IMR-90 (cell line): ENCODE measurements around the gene NAPG. TPM values are rescaled to one million over a fixed set of nuclear protein-coding genes. Genes with fewer than 3 reads are reported as not detected.

Source experiments
- ATAC-seq: fragments of 200-7000 bp; cut with Tn5 transposase; 2 replicates; pipeline ENCODE4 v1.9.1; 2020; ENCODE audit warnings: low read depth, mild to moderate bottlenecking, moderate library complexity
- BruUV-seq: library from RNA; stranded (reverse); fragments of 400-500 nt; replicated peaks from 2 replicates; lab custom pipeline; 2021; lab: Mats Ljungman, UMichigan
- CTCF ChIA-PET: fragments of 300-600 bp; formaldehyde crosslinking; extraction: SDS; loops from one replicate; lab custom pipeline; 2021; ENCODE audit warnings: antibody characterized with exemption; lab: Yijun Ruan, JAX
- POLR2A ChIA-PET: fragments of 300-600 bp; sonication (Branson Sonifier 250); formaldehyde crosslinking; loops from one replicate; lab custom pipeline; 2022; ENCODE audit warnings: antibody characterized with exemption; ENCODE audit not compliant: unreplicated experiment; lab: Charles Lee
- DNase-seq: peaks from one replicate; pipeline ENCODE4 v3.0.0; 2013
- H2AFZ ChIP-seq: replicated peaks from 2 replicates; pipeline ENCODE3; 2013; ENCODE audit warnings: low read length, mild to moderate bottlenecking; ENCODE audit not compliant: poor library complexity
- H2AK5ac ChIP-seq: 2 replicates; pipeline ENCODE4 v1.6.1; 2013; ENCODE audit warnings: low read depth, low read length, inconsistent platforms
- H2AK9ac ChIP-seq: replicated peaks from 2 replicates; pipeline ENCODE3; 2013; ENCODE audit warnings: mild to moderate bottlenecking, low read depth, low read length, moderate library complexity; ENCODE audit not compliant: poor library complexity
- H2BK120ac ChIP-seq: 2 replicates; pipeline ENCODE4 v1.6.1; 2013; ENCODE audit warnings: low read depth, low read length, inconsistent platforms
- H2BK15ac ChIP-seq: 3 replicates; pipeline ENCODE4 v1.6.1; 2013; ENCODE audit warnings: low read depth, low read length, inconsistent platforms
- H2BK20ac ChIP-seq: 2 replicates; pipeline ENCODE4 v1.6.1; 2013; ENCODE audit warnings: low read depth, mild to moderate bottlenecking, inconsistent platforms, low read length, moderate library complexity
- H2BK5ac ChIP-seq: 2 replicates; pipeline ENCODE4 v1.6.1; 2013; ENCODE audit warnings: mild to moderate bottlenecking, low read depth, low read length, inconsistent platforms; ENCODE audit not compliant: poor library complexity, severe bottlenecking
- H3K14ac ChIP-seq: replicated peaks from 2 replicates; pipeline ENCODE4 v1.6.1; 2013; ENCODE audit warnings: low read depth, low read length, inconsistent platforms
- H3K18ac ChIP-seq: 2 replicates; pipeline ENCODE4 v1.6.1; 2013; ENCODE audit warnings: low read depth, low read length, control low read depth
- H3K23ac ChIP-seq: 2 replicates; pipeline ENCODE4 v1.6.1; 2013; ENCODE audit warnings: low read depth, low read length, inconsistent platforms
- H3K27ac ChIP-seq: 2 replicates; pipeline ENCODE4 v1.5.1; 2013; ENCODE audit warnings: mild to moderate bottlenecking, control low read depth, low read length; ENCODE audit not compliant: insufficient read depth
- H3K27me3 ChIP-seq: 2 replicates; pipeline ENCODE4 v1.6.1; 2013; ENCODE audit warnings: low read length; ENCODE audit not compliant: control insufficient read depth, insufficient read depth
- H3K36me3 ChIP-seq: 2 replicates; pipeline ENCODE4 v1.6.1; 2013; ENCODE audit warnings: low read length, mixed read lengths; ENCODE audit not compliant: control insufficient read depth, insufficient read depth
- H3K4ac ChIP-seq: 2 replicates; pipeline ENCODE4 v1.6.1; 2013; ENCODE audit warnings: low read depth, low read length, inconsistent platforms
- H3K4me1 ChIP-seq: 2 replicates; pipeline ENCODE4 v1.6.1; 2013; ENCODE audit warnings: low read length, mixed read lengths; ENCODE audit not compliant: control insufficient read depth, insufficient read depth
- H3K4me2 ChIP-seq: 2 replicates; pipeline ENCODE4 v1.6.1; 2013; ENCODE audit warnings: low read depth, mild to moderate bottlenecking, control low read depth, low read length, moderate library complexity
- H3K4me3 ChIP-seq: 2 replicates; pipeline ENCODE4 v1.5.1; 2013; ENCODE audit warnings: low read depth, mild to moderate bottlenecking, control low read depth, low read length, moderate library complexity; ENCODE audit not compliant: insufficient read depth
- H3K56ac ChIP-seq: 2 replicates; pipeline ENCODE4 v1.6.1; 2013; ENCODE audit warnings: low read length, inconsistent platforms; ENCODE audit not compliant: insufficient read depth; ENCODE audit errors: extremely low read depth
- H3K79me1 ChIP-seq, 2 experiments: 2 replicates each; pipeline ENCODE4 v1.6.1; 2013; ENCODE audit warnings: low read length in 2 of 2, inconsistent platforms in 1 of 2, low read depth in 1 of 2
- H3K9ac ChIP-seq: 2 replicates; pipeline ENCODE4 v1.6.1; 2013; ENCODE audit warnings: low read depth, low read length, control low read depth
- H3K9me1 ChIP-seq: 2 replicates; pipeline ENCODE4 v1.6.1; 2013; ENCODE audit warnings: low read length, inconsistent platforms; ENCODE audit not compliant: insufficient read depth
- H3K9me3 ChIP-seq: 2 replicates; pipeline ENCODE4 v1.6.1; 2013; ENCODE audit warnings: low read length; ENCODE audit not compliant: control insufficient read depth, insufficient read depth
- H4K20me1 ChIP-seq: 2 replicates; pipeline ENCODE4 v1.6.1; 2013; ENCODE audit warnings: low read length, inconsistent platforms; ENCODE audit not compliant: insufficient read depth
- H4K5ac ChIP-seq: 2 replicates; pipeline ENCODE4 v1.6.1; 2013; ENCODE audit warnings: mild to moderate bottlenecking, low read depth, low read length, control low read depth
- H4K8ac ChIP-seq, 2 experiments: 2 replicates each; pipeline ENCODE4 v1.6.1; 2013; ENCODE audit warnings: low read depth in 2 of 2, low read length in 2 of 2, control low read depth in 1 of 2, inconsistent platforms in 1 of 2
- H4K91ac ChIP-seq: 2 replicates; pipeline ENCODE4 v1.6.1; 2013; ENCODE audit warnings: low read depth, low read length, inconsistent platforms; ENCODE audit not compliant: insufficient read depth
- BHLHE40 ChIP-seq: fragments of 150-350 bp; IDR thresholded peaks from 2 replicates; pipeline ENCODE4 v1.6.1; 2016; ENCODE audit warnings: mild to moderate bottlenecking, low read depth, low read length
- CEBPB ChIP-seq: IDR thresholded peaks from 2 replicates; pipeline ENCODE4 v1.6.1; 2012; ENCODE audit warnings: low read depth, low read length, improper control_type of control experiment
- CHD1 ChIP-seq: IDR thresholded peaks from 2 replicates; pipeline ENCODE4 v1.6.1; 2012; ENCODE audit warnings: low read depth, low read length, improper control_type of control experiment
- FOS ChIP-seq: fragments of 150-350 bp; IDR thresholded peaks from 2 replicates; pipeline ENCODE4 v1.6.1; 2016; ENCODE audit warnings: low read depth, low read length
- MAFK ChIP-seq: IDR thresholded peaks from 2 replicates; pipeline ENCODE4 v1.6.1; 2012; ENCODE audit warnings: low read depth, low read length, improper control_type of control experiment
- MAZ ChIP-seq: IDR thresholded peaks from 2 replicates; pipeline ENCODE4 v1.6.1; 2012; ENCODE audit warnings: low read depth, mild to moderate bottlenecking, low read length, improper control_type of control experiment, moderate library complexity, borderline replicate concordance
- MXI1 ChIP-seq: IDR thresholded peaks from 2 replicates; pipeline ENCODE4 v1.6.1; 2012; ENCODE audit warnings: low read depth, mild to moderate bottlenecking, low read length, moderate library complexity, borderline replicate concordance
- NFE2L2 ChIP-seq: fragments of 150-350 bp; IDR thresholded peaks from 2 replicates; pipeline ENCODE4 v1.6.1; 2016; ENCODE audit warnings: low read depth, mild to moderate bottlenecking, low read length
- POLR2A ChIP-seq: IDR thresholded peaks from 2 replicates; pipeline ENCODE4 v1.6.1; 2012; ENCODE audit warnings: mild to moderate bottlenecking, low read depth, low read length
- RAD21 ChIP-seq: IDR thresholded peaks from 2 replicates; pipeline ENCODE4 v1.6.1; 2012; ENCODE audit warnings: low read length, improper control_type of control experiment
- RCOR1 ChIP-seq: IDR thresholded peaks from 2 replicates; pipeline ENCODE4 v1.6.1; 2012; ENCODE audit warnings: mild to moderate bottlenecking, low read length, improper control_type of control experiment; ENCODE audit not compliant: insufficient replicate concordance
- RFX5 ChIP-seq: IDR thresholded peaks from 2 replicates; pipeline ENCODE4 v1.8.0; 2012; ENCODE audit warnings: low read depth, mild to moderate bottlenecking, low read length, moderate library complexity
- SMC3 ChIP-seq: fragments of 150-350 bp; IDR thresholded peaks from 2 replicates; pipeline ENCODE4 v1.6.1; 2016; ENCODE audit warnings: low read depth, mild to moderate bottlenecking, antibody characterized with exemption, low read length, moderate library complexity
- WGBS, 2 experiments: methylation state at CpG; one replicate each; pipeline versions ENCODE4 v1.1.5 to v1.1.7; 2013; ENCODE audit warnings: missing lambda C conversion rate in 2 of 2; ENCODE audit not compliant: insufficient read length in 1 of 2; ENCODE audit errors: extremely low coverage in 2 of 2; 5-methylcytosine and 5-hydroxymethylcytosine counted together
- dilution Hi-C: fragments of 300-500 bp; cut with HindIII; formaldehyde crosslinking; loops from one replicate; pipeline ENCODE4 v1.14.3; 2018; ENCODE audit warnings: low sequenced_read_pairs; ENCODE audit not compliant: unreplicated experiment
- in situ Hi-C: fragments of 300-500 bp; cut with MboI; formaldehyde crosslinking; loops from 3 replicates; pipeline ENCODE4 v1.14.3; 2019; ENCODE audit warnings: low sequenced_read_pairs, inconsistent platforms, mixed read lengths
- intact Hi-C: fragments of 100-400 bp; cut with micrococcal nuclease; formaldehyde crosslinking; loops from 2 replicates; pipeline ENCODE4 v1.10.0; 2022
- polyA plus RNA-seq, 3 experiments: library from polyadenylated mRNA; depleted of rRNA; stranded (reverse); fragments of >200 nt; gene quantifications; 2 replicates each; pipeline ENCODE4 v1.2.3, GENCODE V29; 2012; ENCODE audit warnings: low replicate concordance in 1 of 3
- total RNA-seq: library from RNA; depleted of rRNA; stranded (reverse); fragments of >200 nt; gene quantifications from 2 replicates; pipeline ENCODE4 v1.2.3, GENCODE V29; 2012
- TF ChIP-seq, protein P1 (sequence below): fragments of 150-350 bp; IDR thresholded peaks from 2 replicates; pipeline ENCODE4 v1.6.1; 2017; ENCODE audit warnings: mild to moderate bottlenecking, antibody characterized with exemption, low read length, low read depth
- TF ChIP-seq, protein P2 (sequence below): fragments of 150-350 bp; IDR thresholded peaks from 2 replicates; pipeline ENCODE4 v1.6.1; 2016; ENCODE audit warnings: low read depth, mild to moderate bottlenecking, low read length, moderate library complexity, borderline replicate concordance

Gene NAPG
- total and polyA plus RNA-seq, 2 of the 4 experiments (the other 2 are of a cell fraction), result 13.0 to 32.8 TPM

DNA sequence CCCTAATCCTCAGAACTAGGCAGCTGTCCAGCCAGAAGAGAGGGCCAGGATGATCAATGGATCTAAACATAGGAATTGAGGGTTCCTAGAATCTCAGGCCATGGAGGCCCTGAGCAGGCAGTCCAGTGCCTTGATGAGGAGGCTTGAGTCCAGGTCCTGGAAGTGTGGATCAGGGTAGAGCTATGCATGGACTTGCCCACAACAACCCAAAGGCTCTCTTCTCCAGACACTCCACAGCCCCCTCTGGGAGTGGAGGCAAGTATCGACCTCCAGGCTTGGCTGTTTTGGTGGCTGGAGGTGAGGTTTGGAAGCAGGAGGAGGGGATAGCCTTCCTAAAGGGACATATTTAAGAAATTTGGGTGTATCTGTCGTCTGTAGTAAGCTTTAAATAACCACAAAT lies 45.7 kb downstream of the NAPG start:
- no peaks in the 10 kb centered on the region for H3K9me3 ChIP-seq
- ChIA-PET POLR2A (no interaction called here), CTCF (no interaction called here)
- H3K14ac ChIP-seq, result 0 out of 2 replicates have a peak overlapping the region, but pooled peaks have one; percentile 8
- no peak overlapping the region for H2BK120ac ChIP-seq
- no peak overlapping the region for H3K4ac ChIP-seq
- H4K5ac ChIP-seq, result no peak overlapping the region
- no peak overlapping the region for H3K27ac ChIP-seq
- H3K4me1 ChIP-seq, result no peaks in the 10 kb centered on the region
- no peak overlapping the region for H2BK20ac ChIP-seq
- intact Hi-C loops, result no loop called here
- no peak overlapping the region for H2BK5ac ChIP-seq
- H3K4me3 ChIP-seq, result no peak overlapping the region
- no peak overlapping the region for H4K8ac ChIP-seq
- no peak for ATAC-seq
- no peak overlapping the region for H3K9ac ChIP-seq
- no peak overlapping the region for H2AFZ ChIP-seq
- H2BK15ac ChIP-seq, result no peak overlapping the region
- no peak overlapping the region for H3K4me2 ChIP-seq
- no peak overlapping the region for H3K18ac ChIP-seq
- no TSS peak for BruUV-seq
- dilution Hi-C loops, result no loop called here
- no peak for DNase-seq
- peak overlapping the region; percentile 9 for H2AK9ac ChIP-seq
- H2AK5ac ChIP-seq, result no peak overlapping the region
- no CpG with 5 or more reads among the region's 2 CpGs for WGBS, 2 experiments
- H4K20me1 ChIP-seq, result no peaks in the 10 kb centered on the region
- no peak overlapping the region for H3K23ac ChIP-seq
- H3K56ac ChIP-seq, result no peak overlapping the region
- no peaks in the 10 kb centered on the region for H3K27me3 ChIP-seq
- no peaks in the 10 kb centered on the region for H3K36me3 ChIP-seq
- 0 out of 2 replicates have a peak, but pooled peaks cover 3% of the 10 kb centered on the region for H3K9me1 ChIP-seq
- TF ChIP-seq FOS (no peak), MXI1 (no peak), POLR2A (no peak), RFX5 (no peak), CEBPB (no peak), SMC3 (no peak), BHLHE40 (no peak), NFE2L2 (no peak), RCOR1 (no peak), MAZ (no peak), MAFK (no peak), CHD1 (no peak), RAD21 (no peak)
- TF ChIP-seq, protein P1, sequence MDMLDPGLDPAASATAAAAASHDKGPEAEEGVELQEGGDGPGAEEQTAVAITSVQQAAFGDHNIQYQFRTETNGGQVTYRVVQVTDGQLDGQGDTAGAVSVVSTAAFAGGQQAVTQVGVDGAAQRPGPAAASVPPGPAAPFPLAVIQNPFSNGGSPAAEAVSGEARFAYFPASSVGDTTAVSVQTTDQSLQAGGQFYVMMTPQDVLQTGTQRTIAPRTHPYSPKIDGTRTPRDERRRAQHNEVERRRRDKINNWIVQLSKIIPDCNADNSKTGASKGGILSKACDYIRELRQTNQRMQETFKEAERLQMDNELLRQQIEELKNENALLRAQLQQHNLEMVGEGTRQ, result no peak
- TF ChIP-seq, protein P2, sequence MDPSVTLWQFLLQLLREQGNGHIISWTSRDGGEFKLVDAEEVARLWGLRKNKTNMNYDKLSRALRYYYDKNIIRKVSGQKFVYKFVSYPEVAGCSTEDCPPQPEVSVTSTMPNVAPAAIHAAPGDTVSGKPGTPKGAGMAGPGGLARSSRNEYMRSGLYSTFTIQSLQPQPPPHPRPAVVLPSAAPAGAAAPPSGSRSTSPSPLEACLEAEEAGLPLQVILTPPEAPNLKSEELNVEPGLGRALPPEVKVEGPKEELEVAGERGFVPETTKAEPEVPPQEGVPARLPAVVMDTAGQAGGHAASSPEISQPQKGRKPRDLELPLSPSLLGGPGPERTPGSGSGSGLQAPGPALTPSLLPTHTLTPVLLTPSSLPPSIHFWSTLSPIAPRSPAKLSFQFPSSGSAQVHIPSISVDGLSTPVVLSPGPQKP, result no peak
- H3K79me1 ChIP-seq, result no peaks in the 10 kb centered on the region
- no peak overlapping the region for H4K91ac ChIP-seq
- in situ Hi-C loops, result no loop called here
